Measurements from ENCODE around the gene HIVEP1. TPM values are rescaled to one million over a fixed set of nuclear protein-coding genes. Genes with fewer than 3 reads are reported as not detected.

Gene HIVEP1
- total RNA-seq, 2 experiments from 2014 or later: 29.1 to 30.1 TPM

DNA sequence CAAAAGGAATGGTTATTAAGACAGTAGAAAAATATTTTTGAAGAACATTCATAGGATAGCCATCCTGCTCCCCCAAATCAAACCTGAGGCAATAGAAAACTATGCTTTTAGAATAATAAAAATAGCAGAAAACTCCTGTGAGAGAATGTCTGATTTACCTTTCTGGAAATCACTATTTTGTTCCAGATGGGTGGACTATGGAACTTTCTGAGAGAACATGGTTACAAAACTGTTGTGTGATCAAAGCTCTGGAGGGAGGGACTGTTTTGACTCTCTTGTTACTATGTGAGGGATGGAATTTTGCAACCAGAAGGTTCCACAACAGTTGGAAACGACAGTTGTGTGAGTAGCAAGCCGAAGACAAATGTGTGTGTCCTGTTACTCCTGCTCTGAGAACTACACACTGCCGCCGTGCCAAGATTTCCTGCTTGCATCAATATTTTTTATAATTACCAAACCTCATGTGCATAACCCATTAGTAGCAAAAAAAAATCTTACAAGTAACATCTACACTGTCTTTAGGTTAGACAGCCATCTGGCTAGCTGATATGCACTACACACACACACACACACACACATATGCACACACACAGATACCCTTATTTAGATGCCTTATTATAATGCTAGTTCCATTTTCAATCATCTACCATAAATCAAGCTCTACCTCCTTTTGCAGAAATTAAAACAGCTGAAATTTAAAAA is 11.0 kb upstream of the HIVEP1 start:
- Mint-ChIP-seq H3K36me3 (peaks cover 3% of the 10 kb centered on the region), H3K27ac (no peak overlapping the region), H3K4me3 (no peak overlapping the region), H3K4me1 (no peaks in the 10 kb centered on the region), H3K9me3 (peaks cover 6% of the 10 kb centered on the region), H3K27me3 (peaks cover 3% of the 10 kb centered on the region)
- no peak for DNase-seq
- POLR2A ChIA-PET: no interaction called here
- ATAC-seq (ENCODE audit: low read depth): no peak

DNA sequence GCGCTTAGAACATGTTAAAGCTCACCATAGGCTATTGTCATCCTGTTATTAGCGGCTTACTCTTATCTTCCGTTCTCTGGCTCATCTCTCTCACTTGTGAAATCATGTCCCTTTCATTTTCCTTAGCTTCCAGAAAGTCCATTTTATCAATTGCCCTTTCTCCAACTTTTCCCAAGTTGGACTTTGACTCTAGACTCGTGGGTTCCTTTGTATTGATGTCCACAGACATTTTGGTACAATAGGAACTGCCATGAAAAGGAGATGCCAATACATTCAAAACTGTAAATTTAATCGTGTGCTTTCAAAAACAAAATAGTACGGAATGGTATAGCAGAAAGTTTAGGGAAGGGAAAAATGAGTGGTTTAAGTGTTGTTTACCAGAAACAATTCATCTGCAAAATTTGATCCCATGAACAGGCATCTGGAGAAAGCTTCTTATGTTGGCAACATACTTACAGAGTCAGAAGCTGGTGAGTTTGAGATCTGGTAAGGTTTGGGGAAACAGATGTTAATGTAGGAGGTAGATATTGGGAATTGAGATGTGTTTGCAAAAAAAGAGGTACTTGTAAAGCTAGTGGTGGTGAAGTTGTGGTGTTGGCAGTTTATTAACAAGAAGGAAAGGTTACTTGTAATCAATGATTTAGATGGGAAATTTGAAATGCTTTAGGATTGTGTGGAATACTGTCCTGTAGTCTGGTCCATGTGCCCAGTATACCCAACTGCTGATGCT is 10.2 kb upstream of the HIVEP1 start:
- Mint-ChIP-seq H3K4me1 (no peaks in the 10 kb centered on the region), H3K4me3 (no peak overlapping the region), H3K27ac (no peak overlapping the region), H3K36me3 (peaks cover 3% of the 10 kb centered on the region), H3K9me3 (peaks cover 6% of the 10 kb centered on the region), H3K27me3 (peaks cover 3% of the 10 kb centered on the region)
- POLR2A ChIA-PET: interaction anchor here (0.7 kb wide), 1 partner anchor 40 kb away, joined by 3 read pairs; no protein-coding TSS in a partner anchor
- DNase-seq (no peak), ATAC-seq (ENCODE audit: low read depth) (no peak)

GRCh38 chr6:12007473-12007872 is 4.6 kb upstream of the HIVEP1 start:
- peaks cover 14% of the 10 kb centered on the region for H3K4me1 Mint-ChIP-seq

GRCh38 chr6:12007887-12008286 is 4.2 kb upstream of the HIVEP1 start:
- POLR2A ChIA-PET: no interaction called here
- Mint-ChIP-seq H3K4me1 (peaks cover 14% of the 10 kb centered on the region), H3K4me3 (peak overlapping the region; percentile 98), H3K27me3 (no peaks in the 10 kb centered on the region), H3K27ac (peak overlapping the region; percentile 99), H3K9me3 (no peaks in the 10 kb centered on the region), H3K36me3 (peaks cover 2% of the 10 kb centered on the region)
- ATAC-seq (ENCODE audit: low read depth) (no peak), DNase-seq (no peak)

More at GRCh38 chr6:12007473-12007872, 4.6 kb upstream of the HIVEP1 start:
- Mint-ChIP-seq H3K27ac (peak overlapping the region; percentile 32), H3K27me3 (no peaks in the 10 kb centered on the region), H3K9me3 (no peaks in the 10 kb centered on the region), H3K36me3 (peaks cover 2% of the 10 kb centered on the region), H3K4me3 (no peak overlapping the region)
- ATAC-seq (ENCODE audit: low read depth) (no peak), DNase-seq (no peak)
- POLR2A ChIA-PET: no interaction called here

GRCh38 chr6:12008366-12009179 is 3.5 kb upstream of the HIVEP1 start:
- peak; percentile 79 for DNase-seq
- peaks cover 17% of the 10 kb centered on the region for H3K4me1 Mint-ChIP-seq
- H3K36me3 Mint-ChIP-seq: peaks cover 2% of the 10 kb centered on the region
- H3K4me3 Mint-ChIP-seq: peak overlapping the region; percentile 98
- no peaks in the 10 kb centered on the region for H3K9me3 Mint-ChIP-seq
- POLR2A ChIA-PET: interaction anchor here (0.6 to 2.4 kb wide), 7 partner anchors 9 to 298 kb away, joined by 3 to 7 read pairs (median 3); no protein-coding TSS in a partner anchor
- H3K27ac Mint-ChIP-seq: peak overlapping the region; percentile 99
- peak; percentile 44 for ATAC-seq (ENCODE audit: low read depth)
- no peaks in the 10 kb centered on the region for H3K27me3 Mint-ChIP-seq

DNA sequence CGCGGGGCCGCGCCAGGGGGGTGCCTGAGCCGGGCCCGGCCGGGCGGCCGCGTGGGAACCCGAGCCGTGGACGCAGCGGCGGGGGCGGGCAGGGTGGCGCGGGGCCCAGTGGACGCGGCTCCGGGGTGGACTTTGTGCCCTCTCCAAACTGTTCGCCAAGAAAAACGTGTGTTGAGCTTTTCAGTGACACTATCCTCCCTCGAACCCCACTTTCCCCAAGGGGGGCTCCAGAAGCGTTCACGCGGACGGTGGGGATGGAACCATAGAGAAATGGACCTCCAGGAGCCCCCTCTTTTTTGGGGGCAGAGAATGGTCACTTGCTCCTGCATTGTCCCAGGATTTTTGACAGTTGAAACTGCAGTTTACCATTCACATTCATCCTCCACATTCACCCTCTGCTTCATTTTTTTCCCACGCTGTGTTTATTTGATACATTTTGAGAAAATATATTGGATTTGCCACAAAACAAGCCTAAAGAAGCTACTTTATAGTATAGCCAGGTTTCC is 2.9 kb upstream of the HIVEP1 start:
- ATAC-seq (ENCODE audit: low read depth): no peak
- Mint-ChIP-seq H3K27ac (peak overlapping the region; percentile 100), H3K4me1 (peaks cover 17% of the 10 kb centered on the region), H3K27me3 (no peaks in the 10 kb centered on the region), H3K36me3 (peaks cover 2% of the 10 kb centered on the region), H3K9me3 (no peaks in the 10 kb centered on the region), H3K4me3 (peak overlapping the region; percentile 96)
- no peak for DNase-seq
- POLR2A ChIA-PET: interaction anchor here (0.9 to 2.4 kb wide), 8 partner anchors 8 to 299 kb away, joined by 3 to 7 read pairs (median 4); no protein-coding TSS in a partner anchor

- H3K4me3 Mint-ChIP-seq: peak overlapping the region; percentile 96
- H3K27ac Mint-ChIP-seq: peak overlapping the region; percentile 100
- POLR2A ChIA-PET: interaction anchor here (0.9 to 2.4 kb wide), 4 partner anchors 24 to 298 kb away, joined by 4 to 7 read pairs (median 4); no protein-coding TSS in a partner anchor
- H3K27me3 Mint-ChIP-seq: no peaks in the 10 kb centered on the region
- ATAC-seq (ENCODE audit: low read depth): no peak
- peaks cover 9% of the 10 kb centered on the region for H3K36me3 Mint-ChIP-seq
- peaks cover 7% of the 10 kb centered on the region for H3K9me3 Mint-ChIP-seq
- H3K4me1 Mint-ChIP-seq: peaks cover 21% of the 10 kb centered on the region
- no peak for DNase-seq
Measured at GRCh38 chr6:12009876-12010634, 2.1 kb upstream of the HIVEP1 start.

DNA sequence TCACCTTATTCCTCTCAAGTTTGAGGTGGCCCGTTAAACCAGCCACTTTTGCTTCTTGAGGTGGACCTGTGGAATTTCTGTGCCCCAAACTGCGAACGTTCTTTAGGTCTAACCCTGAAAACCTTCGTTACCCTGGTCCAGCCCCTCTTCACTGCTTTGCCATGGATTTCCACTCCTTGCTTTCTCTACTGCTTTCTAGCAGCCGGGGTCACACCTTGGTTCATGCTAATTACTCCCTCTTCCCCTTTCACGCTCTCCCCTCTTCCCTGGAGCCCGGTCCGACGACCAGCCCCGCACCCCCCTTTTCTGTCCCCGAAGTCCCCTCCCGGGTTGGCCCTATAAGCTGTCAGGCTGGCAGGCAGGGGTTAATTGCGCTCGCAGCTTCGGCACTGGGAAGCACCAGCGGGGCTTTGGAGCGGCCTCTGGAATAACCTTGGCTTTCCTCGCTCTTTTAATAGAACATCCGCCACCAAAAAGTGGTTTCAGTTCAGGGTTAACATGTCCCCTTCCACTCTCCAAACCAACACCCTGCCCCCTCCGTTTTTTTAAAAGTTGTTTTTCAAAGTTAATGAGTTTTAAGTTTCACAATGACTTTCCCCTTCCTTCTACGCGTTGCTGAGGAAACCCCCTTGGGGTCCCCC is 1.4 kb upstream of the HIVEP1 start:
- H3K36me3 Mint-ChIP-seq: peaks cover 13% of the 10 kb centered on the region
- peaks cover 8% of the 10 kb centered on the region for H3K9me3 Mint-ChIP-seq
- POLR2A ChIA-PET: interaction anchor here (2.4 kb wide), 1 partner anchor 128 kb away, joined by 7 read pairs; no protein-coding TSS in a partner anchor
- peak overlapping the region; percentile 100 for H3K27ac Mint-ChIP-seq
- H3K4me3 Mint-ChIP-seq: peak overlapping the region; percentile 96
- DNase-seq (peak; percentile 69), ATAC-seq (ENCODE audit: low read depth) (peak; percentile 30)
- peaks cover 22% of the 10 kb centered on the region for H3K4me1 Mint-ChIP-seq
- no peaks in the 10 kb centered on the region for H3K27me3 Mint-ChIP-seq

- DNase-seq (peak; percentile 92), ATAC-seq (ENCODE audit: low read depth) (peak; percentile 79)
- POLR2A ChIA-PET: interaction anchor here (0.9 to 1.3 kb wide), 3 partner anchors 54 to 297 kb away, joined by 3 to 5 read pairs (median 3); no protein-coding TSS in a partner anchor
- peak overlapping the region; percentile 100 for H3K27ac Mint-ChIP-seq
- H3K4me1 Mint-ChIP-seq: peaks cover 24% of the 10 kb centered on the region
- H3K27me3 Mint-ChIP-seq: no peaks in the 10 kb centered on the region
- H3K36me3 Mint-ChIP-seq: peaks cover 19% of the 10 kb centered on the region
- peak overlapping the region; percentile 96 for H3K4me3 Mint-ChIP-seq
- H3K9me3 Mint-ChIP-seq: peaks cover 8% of the 10 kb centered on the region
Measured at GRCh38 chr6:12011276-12012037, 655 bp upstream of the HIVEP1 start.

- H3K27me3 Mint-ChIP-seq: no peaks in the 10 kb centered on the region
- peak overlapping the region; percentile 99 for H3K4me3 Mint-ChIP-seq
- DNase-seq (peak; percentile 68), ATAC-seq (ENCODE audit: low read depth) (no peak)
- H3K9me3 Mint-ChIP-seq: peaks cover 14% of the 10 kb centered on the region
- peak overlapping the region; percentile 99 for H3K27ac Mint-ChIP-seq
- POLR2A ChIA-PET: interaction anchor here (0.9 to 1.6 kb wide), 5 partner anchors 20 to 303 kb away, joined by 3 to 6 read pairs (median 5); no protein-coding TSS in a partner anchor
- peaks cover 32% of the 10 kb centered on the region for H3K4me1 Mint-ChIP-seq
- H3K36me3 Mint-ChIP-seq: peaks cover 32% of the 10 kb centered on the region
Measured at GRCh38 chr6:12012558-12013306, 620 bp downstream of the HIVEP1 start.

- POLR2A ChIA-PET: interaction anchor here (0.9 to 1.6 kb wide), 2 partner anchors 25 to 303 kb away, joined by 3 to 5 read pairs; no protein-coding TSS in a partner anchor
- ATAC-seq (ENCODE audit: low read depth) (no peak), DNase-seq (no peak)
- Mint-ChIP-seq H3K27ac (peak overlapping the region; percentile 99), H3K4me3 (peak overlapping the region; percentile 99), H3K36me3 (peaks cover 34% of the 10 kb centered on the region), H3K4me1 (peaks cover 28% of the 10 kb centered on the region), H3K27me3 (no peaks in the 10 kb centered on the region), H3K9me3 (peaks cover 14% of the 10 kb centered on the region)
Measured at GRCh38 chr6:12013307-12013719, 1.2 kb downstream of the HIVEP1 start.
